Calu3 (cell line): ENCODE data around the gene ZNF79. TPM values are rescaled to one million over a fixed set of nuclear protein-coding genes. Genes with fewer than 3 reads are reported as not detected.

ENCODE experiments used
- BruUV-seq: library from RNA; stranded (reverse); fragments of 400-500 nt; replicated peaks from 2 replicates; lab custom pipeline; 2021; lab: Mats Ljungman, UMichigan
- CTCF ChIA-PET: fragments of 300-600 bp; sonication (Branson Sonifier 250); formaldehyde crosslinking; loops from one replicate; lab custom pipeline; 2022; ENCODE audit warnings: antibody characterized with exemption; lab: Charles Lee
- DNase-seq: peaks from one replicate; pipeline ENCODE4 v3.0.0; 2022
- H3K27ac Mint-ChIP-seq: one replicate; pipeline ENCODE4 v1.8.0; 2022; ENCODE audit warnings: mixed read lengths; ENCODE audit not compliant: unreplicated experiment
- H3K27me3 Mint-ChIP-seq: one replicate; pipeline ENCODE4 v1.8.0; 2022; ENCODE audit warnings: mixed read lengths; ENCODE audit not compliant: unreplicated experiment
- H3K36me3 Mint-ChIP-seq: one replicate; pipeline ENCODE4 v1.8.0; 2022; ENCODE audit warnings: mild to moderate bottlenecking, moderate library complexity, mixed read lengths; ENCODE audit not compliant: insufficient read depth, unreplicated experiment
- H3K4me1 Mint-ChIP-seq: one replicate; pipeline ENCODE4 v1.8.0; 2022; ENCODE audit warnings: mild to moderate bottlenecking, low read depth, mixed read lengths; ENCODE audit not compliant: unreplicated experiment
- H3K4me3 Mint-ChIP-seq: one replicate; pipeline ENCODE4 v1.8.0; 2022; ENCODE audit warnings: mild to moderate bottlenecking, low read depth, moderate library complexity, mixed read lengths; ENCODE audit not compliant: unreplicated experiment
- H3K9me3 Mint-ChIP-seq: one replicate; pipeline ENCODE4 v1.8.0; 2022; ENCODE audit warnings: low read depth, mixed read lengths; ENCODE audit not compliant: unreplicated experiment
- intact Hi-C: fragments of 100-400 bp; cut with micrococcal nuclease; formaldehyde crosslinking; loops from one replicate; pipeline ENCODE4 v1.10.0; 2022; ENCODE audit not compliant: unreplicated experiment
- total RNA-seq: library from RNA; stranded (reverse); gene quantifications from 2 replicates; pipeline ENCODE4 v1.2.3, GENCODE V29; 2022
- TF ChIP-seq, protein P1 (sequence below): fragments of 200-600 bp; IDR thresholded peaks from one replicate; pipeline ENCODE4 v1.8.0; 2022; ENCODE audit warnings: antibody characterized with exemption; ENCODE audit not compliant: unreplicated experiment

Gene ZNF79
- total RNA-seq, 1 experiment from 2014 or later, result 7.0 TPM

DNA sequence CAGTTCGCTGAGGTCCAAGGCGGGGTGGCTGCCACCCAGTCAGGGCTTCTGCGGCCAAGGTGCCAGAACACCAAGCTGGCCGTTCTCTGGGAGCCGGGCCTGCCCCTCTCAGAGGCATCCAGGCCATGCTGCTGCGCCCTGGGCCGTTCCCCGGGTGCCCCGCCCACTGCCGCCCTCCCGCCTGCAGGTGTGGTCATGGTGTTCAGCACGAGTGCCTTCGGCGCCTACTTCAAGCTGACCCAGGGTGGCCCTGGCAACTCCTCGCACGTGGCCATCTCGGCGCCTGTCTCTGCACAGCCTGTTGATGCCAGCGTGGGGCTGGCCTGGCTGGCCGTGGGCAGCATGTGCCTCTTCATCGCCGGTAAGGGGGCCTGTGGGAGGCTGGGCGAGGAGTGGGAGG, 19.6 kb upstream of the ZNF79 start:
- CTCF ChIA-PET, result no interaction called here
- TF ChIP-seq, protein P1, sequence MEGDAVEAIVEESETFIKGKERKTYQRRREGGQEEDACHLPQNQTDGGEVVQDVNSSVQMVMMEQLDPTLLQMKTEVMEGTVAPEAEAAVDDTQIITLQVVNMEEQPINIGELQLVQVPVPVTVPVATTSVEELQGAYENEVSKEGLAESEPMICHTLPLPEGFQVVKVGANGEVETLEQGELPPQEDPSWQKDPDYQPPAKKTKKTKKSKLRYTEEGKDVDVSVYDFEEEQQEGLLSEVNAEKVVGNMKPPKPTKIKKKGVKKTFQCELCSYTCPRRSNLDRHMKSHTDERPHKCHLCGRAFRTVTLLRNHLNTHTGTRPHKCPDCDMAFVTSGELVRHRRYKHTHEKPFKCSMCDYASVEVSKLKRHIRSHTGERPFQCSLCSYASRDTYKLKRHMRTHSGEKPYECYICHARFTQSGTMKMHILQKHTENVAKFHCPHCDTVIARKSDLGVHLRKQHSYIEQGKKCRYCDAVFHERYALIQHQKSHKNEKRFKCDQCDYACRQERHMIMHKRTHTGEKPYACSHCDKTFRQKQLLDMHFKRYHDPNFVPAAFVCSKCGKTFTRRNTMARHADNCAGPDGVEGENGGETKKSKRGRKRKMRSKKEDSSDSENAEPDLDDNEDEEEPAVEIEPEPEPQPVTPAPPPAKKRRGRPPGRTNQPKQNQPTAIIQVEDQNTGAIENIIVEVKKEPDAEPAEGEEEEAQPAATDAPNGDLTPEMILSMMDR, result no peak
- H3K36me3 Mint-ChIP-seq, result no peaks in the 10 kb centered on the region
- H3K9me3 Mint-ChIP-seq, result no peaks in the 10 kb centered on the region
- H3K27me3 Mint-ChIP-seq, result no peaks in the 10 kb centered on the region
- no peak overlapping the region for H3K27ac Mint-ChIP-seq
- H3K4me1 Mint-ChIP-seq, result no peaks in the 10 kb centered on the region
- BruUV-seq, result no TSS peak
- DNase-seq, result no peak
- no peak overlapping the region for H3K4me3 Mint-ChIP-seq
- intact Hi-C loops, result no loop called here

DNA sequence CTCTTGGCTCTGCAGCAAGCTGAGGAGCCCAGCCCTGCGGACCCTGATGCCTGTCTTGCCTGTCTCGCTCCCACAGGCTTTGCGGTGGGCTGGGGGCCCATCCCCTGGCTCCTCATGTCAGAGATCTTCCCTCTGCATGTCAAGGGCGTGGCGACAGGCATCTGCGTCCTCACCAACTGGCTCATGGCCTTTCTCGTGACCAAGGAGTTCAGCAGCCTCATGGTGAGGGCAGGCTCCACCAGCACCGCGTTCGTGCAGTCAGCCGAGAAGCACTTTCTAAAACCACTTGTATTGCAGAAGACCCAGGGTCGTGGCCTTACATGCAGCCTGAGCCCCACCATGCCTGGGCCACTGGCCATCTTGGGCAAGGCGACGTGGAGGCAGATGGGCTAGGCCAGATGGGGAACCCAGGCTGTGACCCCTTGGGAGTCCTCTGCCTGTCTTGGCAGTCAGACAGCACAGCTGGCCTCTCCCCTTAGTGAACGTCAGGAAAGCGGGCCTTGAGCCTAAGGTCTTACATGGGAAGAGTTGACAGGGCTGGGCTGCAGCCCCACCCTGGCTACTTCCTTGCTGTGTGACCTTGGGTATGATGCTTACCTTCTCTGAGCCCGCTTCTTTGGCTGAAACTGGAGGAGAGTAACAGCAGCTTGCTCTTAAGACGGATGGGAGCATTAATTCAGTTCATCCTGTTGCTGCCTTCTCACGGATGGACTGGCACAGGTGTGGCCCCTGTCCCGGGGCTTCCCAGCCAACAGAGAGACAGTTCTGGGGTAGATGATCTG, 18.6 kb upstream of the ZNF79 start:
- H3K4me1 Mint-ChIP-seq, result no peaks in the 10 kb centered on the region
- no peaks in the 10 kb centered on the region for H3K9me3 Mint-ChIP-seq
- CTCF ChIA-PET, result interaction anchor here (0.6 kb wide), 1 partner anchor 27 kb away, joined by 4 read pairs; no protein-coding TSS in a partner anchor
- DNase-seq, result no peak
- intact Hi-C loops, result no loop called here
- H3K36me3 Mint-ChIP-seq, result no peaks in the 10 kb centered on the region
- TF ChIP-seq, protein P1, result no peak
- no peaks in the 10 kb centered on the region for H3K27me3 Mint-ChIP-seq
- no peak overlapping the region for H3K4me3 Mint-ChIP-seq
- no peak overlapping the region for H3K27ac Mint-ChIP-seq
- no TSS peak for BruUV-seq

DNA sequence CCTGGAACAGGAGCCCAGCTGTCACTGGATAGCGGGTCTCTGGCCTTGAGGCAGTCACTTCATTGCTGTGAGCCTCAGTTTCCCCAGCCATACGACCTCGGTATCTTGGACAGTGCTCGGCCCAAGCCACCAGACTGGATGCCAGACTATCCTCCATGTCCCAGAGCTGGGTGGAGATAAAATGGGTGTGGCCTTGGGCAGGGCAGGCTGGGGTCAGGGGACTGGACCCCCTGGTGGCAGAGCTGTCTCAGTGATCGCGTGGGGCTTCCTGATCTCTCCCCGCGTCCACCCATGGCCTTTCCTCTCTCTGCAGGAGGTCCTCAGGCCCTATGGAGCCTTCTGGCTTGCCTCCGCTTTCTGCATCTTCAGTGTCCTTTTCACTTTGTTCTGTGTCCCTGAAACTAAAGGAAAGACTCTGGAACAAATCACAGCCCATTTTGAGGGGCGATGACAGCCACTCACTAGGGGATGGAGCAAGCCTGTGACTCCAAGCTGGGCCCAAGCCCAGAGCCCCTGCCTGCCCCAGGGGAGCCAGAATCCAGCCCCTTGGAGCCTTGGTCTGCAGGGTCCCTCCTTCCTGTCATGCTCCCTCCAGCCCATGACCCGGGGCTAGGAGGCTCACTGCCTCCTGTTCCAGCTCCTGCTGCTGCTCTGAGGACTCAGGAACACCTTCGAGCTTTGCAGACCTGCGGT, 17.2 kb upstream of the ZNF79 start:
- no peaks in the 10 kb centered on the region for H3K9me3 Mint-ChIP-seq
- CTCF ChIA-PET, result no interaction called here
- H3K4me3 Mint-ChIP-seq, result no peak overlapping the region
- H3K27me3 Mint-ChIP-seq, result no peaks in the 10 kb centered on the region
- no peak for DNase-seq
- no peak overlapping the region for H3K27ac Mint-ChIP-seq
- H3K36me3 Mint-ChIP-seq, result peaks cover under 1% of the 10 kb centered on the region
- H3K4me1 Mint-ChIP-seq, result no peaks in the 10 kb centered on the region
- no TSS peak for BruUV-seq
- TF ChIP-seq, protein P1, result no peak
- intact Hi-C loops, result no loop called here

DNA sequence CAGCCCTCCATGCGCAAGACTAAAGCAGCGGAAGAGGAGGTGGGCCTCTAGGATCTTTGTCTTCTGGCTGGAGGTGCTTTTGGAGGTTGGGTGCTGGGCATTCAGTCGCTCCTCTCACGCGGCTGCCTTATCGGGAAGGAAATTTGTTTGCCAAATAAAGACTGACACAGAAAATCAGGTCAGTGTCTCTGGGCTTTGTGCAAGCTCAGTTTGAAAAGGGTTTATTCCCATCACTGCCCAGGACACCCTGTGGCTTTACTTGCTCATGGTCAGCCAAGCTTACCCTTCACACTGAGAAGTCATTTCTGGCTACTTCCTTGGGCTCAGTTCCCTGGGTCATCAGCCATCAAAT, 16.7 kb upstream of the ZNF79 start:
- Mint-ChIP-seq H3K27me3 (no peaks in the 10 kb centered on the region), H3K9me3 (no peaks in the 10 kb centered on the region), H3K4me3 (no peak overlapping the region), H3K4me1 (no peaks in the 10 kb centered on the region), H3K36me3 (peaks cover 5% of the 10 kb centered on the region), H3K27ac (no peak overlapping the region)
- intact Hi-C loops, result no loop called here
- no peak for DNase-seq
- BruUV-seq, result no TSS peak
- CTCF ChIA-PET, result no interaction called here
- TF ChIP-seq, protein P1, result no peak
